ENCODE results near the gene FBXO27.

The FBXO27 gene

DNA sequence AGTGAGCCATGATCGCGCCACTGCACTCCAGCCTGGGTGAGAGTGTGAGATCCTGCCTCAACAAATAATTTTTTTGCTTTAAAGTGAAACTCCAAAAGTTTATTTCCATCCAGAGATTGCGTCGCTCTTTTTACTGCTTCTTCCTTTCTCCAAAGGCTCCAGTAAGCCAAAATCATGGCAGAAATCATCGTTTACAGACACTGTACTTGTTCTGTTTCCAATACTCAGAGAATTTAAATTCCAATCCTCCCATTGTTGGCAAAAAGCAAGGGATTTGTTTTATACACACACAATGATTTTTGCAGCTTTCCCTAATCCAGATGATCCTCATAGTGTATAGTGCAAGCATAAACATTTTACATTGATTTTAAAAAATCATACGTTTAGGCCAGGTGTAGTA is 15.3 kb downstream of the FBXO27 start:
- no peak overlapping the region for H3K4me2 ChIP-seq (ENCODE audit: low read length)
- H4K8ac ChIP-seq (ENCODE audit: low read depth, low read length), result no peak overlapping the region
- H3K4me3 ChIP-seq (ENCODE audit: low read depth, low read length), result no peak overlapping the region
- H2AFZ ChIP-seq (ENCODE audit: insufficient read depth, low read length, poor library complexity), result no peak overlapping the region
- H3K4me1 ChIP-seq (ENCODE audit: control insufficient read depth in 1 of 2, insufficient read depth in 2 of 2, low read length in 2 of 2), result no peaks in the 10 kb centered on the region
- H2AK5ac ChIP-seq (ENCODE audit: low read length), result no peak overlapping the region
- no peak overlapping the region for H3K14ac ChIP-seq (ENCODE audit: low read length)
- H3K79me1 ChIP-seq (ENCODE audit: low read length), result no peaks in the 10 kb centered on the region
- H2BK5ac ChIP-seq (ENCODE audit: low read depth, low read length, poor library complexity), result no peak overlapping the region
- no peaks in the 10 kb centered on the region for H3K79me2 ChIP-seq (ENCODE audit: control insufficient read depth, insufficient read depth, low read length, poor library complexity)
- no peaks in the 10 kb centered on the region for H3K27me3 ChIP-seq (ENCODE audit: insufficient read depth, low read length)
- no peak overlapping the region for H4K91ac ChIP-seq (ENCODE audit: low read depth, low read length)
- no peak overlapping the region for H2BK120ac ChIP-seq (ENCODE audit: insufficient read depth, low read length, poor library complexity)
- no peak overlapping the region for H2BK12ac ChIP-seq (ENCODE audit: low read length)
- no peak overlapping the region for H3K4ac ChIP-seq (ENCODE audit: low read depth, low read length)
- H3K27ac ChIP-seq (ENCODE audit: low read depth, low read length), result no peak overlapping the region
- H3K23ac ChIP-seq (ENCODE audit: low read length), result no peak overlapping the region
- H3K36me3 ChIP-seq (ENCODE audit: control insufficient read depth in 1 of 2, insufficient read depth in 2 of 2, low read length in 2 of 2), result no peaks in the 10 kb centered on the region
- no peak overlapping the region for H4K12ac ChIP-seq (ENCODE audit: low read depth, low read length)
- H3K9me3 ChIP-seq (ENCODE audit: insufficient read depth, low read depth, low read length), result peaks cover 2% of the 10 kb centered on the region
- H3K18ac ChIP-seq (ENCODE audit: low read length), result no peak overlapping the region
- H3K9ac ChIP-seq (ENCODE audit: low read length), result no peak overlapping the region
- WGBS (ENCODE audit: extremely low coverage, insufficient coverage, insufficient read length), result no CpG with 5 or more reads among the region's 6 CpGs
- no peak for DNase-seq

DNA sequence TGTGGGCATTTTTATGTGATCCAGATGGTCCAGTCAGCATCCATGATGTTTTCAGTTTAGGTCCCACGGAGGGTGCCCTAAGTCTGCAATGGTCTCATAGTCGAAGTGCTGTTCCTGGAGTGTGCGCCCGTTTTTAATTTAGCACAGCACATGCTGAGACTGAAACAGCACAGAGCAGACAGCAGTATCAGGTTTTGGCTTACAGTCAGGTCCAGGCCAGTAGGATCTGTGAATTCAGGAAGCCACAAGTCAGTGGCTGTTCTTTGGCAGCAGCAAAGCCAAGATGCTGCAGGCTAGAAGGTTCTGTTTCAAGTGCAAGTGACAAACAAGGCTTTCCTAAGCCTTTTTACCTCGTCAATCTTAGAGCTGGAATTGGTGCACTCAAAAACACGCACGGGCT is 18.3 kb downstream of the FBXO27 start:
- H4K8ac ChIP-seq (ENCODE audit: low read depth, low read length), result no peak overlapping the region
- no peaks in the 10 kb centered on the region for H3K4me1 ChIP-seq (ENCODE audit: control insufficient read depth in 1 of 2, insufficient read depth in 2 of 2, low read length in 2 of 2)
- H2AK5ac ChIP-seq (ENCODE audit: low read length), result no peak overlapping the region
- H3K9ac ChIP-seq (ENCODE audit: low read length), result no peak overlapping the region
- H2AFZ ChIP-seq (ENCODE audit: insufficient read depth, low read length, poor library complexity), result no peak overlapping the region
- H2BK120ac ChIP-seq (ENCODE audit: insufficient read depth, low read length, poor library complexity), result no peak overlapping the region
- no CpG with 5 or more reads among the region's 7 CpGs for WGBS (ENCODE audit: extremely low coverage, insufficient coverage, insufficient read length)
- H3K4me2 ChIP-seq (ENCODE audit: low read length), result no peak overlapping the region
- H4K12ac ChIP-seq (ENCODE audit: low read depth, low read length), result no peak overlapping the region
- peaks cover 2% of the 10 kb centered on the region for H3K9me3 ChIP-seq (ENCODE audit: insufficient read depth, low read depth, low read length)
- no peaks in the 10 kb centered on the region for H3K27me3 ChIP-seq (ENCODE audit: insufficient read depth, low read length)
- DNase-seq, result no peak
- no peak overlapping the region for H4K91ac ChIP-seq (ENCODE audit: low read depth, low read length)
- H3K18ac ChIP-seq (ENCODE audit: low read length), result no peak overlapping the region
- no peak overlapping the region for H2BK12ac ChIP-seq (ENCODE audit: low read length)
- no peaks in the 10 kb centered on the region for H3K79me1 ChIP-seq (ENCODE audit: low read length)
- H3K36me3 ChIP-seq (ENCODE audit: control insufficient read depth in 1 of 2, insufficient read depth in 2 of 2, low read length in 2 of 2), result no peaks in the 10 kb centered on the region
- no peaks in the 10 kb centered on the region for H3K79me2 ChIP-seq (ENCODE audit: control insufficient read depth, insufficient read depth, low read length, poor library complexity)
- no peak overlapping the region for H3K23ac ChIP-seq (ENCODE audit: low read length)
- no peak overlapping the region for H3K14ac ChIP-seq (ENCODE audit: low read length)
- H3K4ac ChIP-seq (ENCODE audit: low read depth, low read length), result no peak overlapping the region
- H3K4me3 ChIP-seq (ENCODE audit: low read depth, low read length), result no peak overlapping the region
- H3K27ac ChIP-seq (ENCODE audit: low read depth, low read length), result no peak overlapping the region
- no peak overlapping the region for H2BK5ac ChIP-seq (ENCODE audit: low read depth, low read length, poor library complexity)

DNA sequence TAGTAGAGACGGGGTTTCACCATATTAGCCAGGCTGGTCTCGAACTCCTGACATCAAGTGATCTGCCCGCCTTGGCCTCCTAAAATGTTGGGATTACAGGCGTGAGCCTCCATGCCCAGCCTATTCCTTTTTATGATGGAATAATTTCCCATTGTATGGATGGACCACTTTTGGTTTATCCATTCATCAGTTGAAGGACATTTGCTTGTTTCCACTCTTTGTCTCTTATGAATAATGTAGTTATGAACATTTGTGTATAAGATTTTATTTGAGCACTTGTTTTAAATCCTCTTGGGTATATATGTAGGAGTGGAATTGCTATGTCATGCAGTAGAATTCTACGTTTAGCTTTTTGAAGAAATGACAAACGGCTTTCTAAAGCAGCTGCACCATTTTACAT is 23.3 kb downstream of the FBXO27 start:
- no peaks in the 10 kb centered on the region for H3K27me3 ChIP-seq (ENCODE audit: insufficient read depth, low read length)
- no peak overlapping the region for H3K4me2 ChIP-seq (ENCODE audit: low read length)
- peaks cover 0 to 4% of the 10 kb centered on the region in 2 experiments for H3K4me1 ChIP-seq (ENCODE audit: control insufficient read depth in 1 of 2, insufficient read depth in 2 of 2, low read length in 2 of 2)
- no peak overlapping the region for H4K91ac ChIP-seq (ENCODE audit: low read depth, low read length)
- H2AFZ ChIP-seq (ENCODE audit: insufficient read depth, low read length, poor library complexity), result no peak overlapping the region
- H3K23ac ChIP-seq (ENCODE audit: low read length), result no peak overlapping the region
- no peak overlapping the region for H2AK5ac ChIP-seq (ENCODE audit: low read length)
- H2BK120ac ChIP-seq (ENCODE audit: insufficient read depth, low read length, poor library complexity), result no peak overlapping the region
- no peaks in the 10 kb centered on the region for H3K9me3 ChIP-seq (ENCODE audit: insufficient read depth, low read depth, low read length)
- no peak overlapping the region for H3K9ac ChIP-seq (ENCODE audit: low read length)
- no peak overlapping the region for H2BK5ac ChIP-seq (ENCODE audit: low read depth, low read length, poor library complexity)
- no peak for DNase-seq
- no peaks in the 10 kb centered on the region for H3K36me3 ChIP-seq (ENCODE audit: control insufficient read depth in 1 of 2, insufficient read depth in 2 of 2, low read length in 2 of 2)
- H4K8ac ChIP-seq (ENCODE audit: low read depth, low read length), result no peak overlapping the region
- no peak overlapping the region for H3K14ac ChIP-seq (ENCODE audit: low read length)
- H3K4me3 ChIP-seq (ENCODE audit: low read depth, low read length), result no peak overlapping the region
- no peak overlapping the region for H3K18ac ChIP-seq (ENCODE audit: low read length)
- WGBS (ENCODE audit: extremely low coverage, insufficient coverage, insufficient read length), result no CpG with 5 or more reads among the region's 6 CpGs
- H2BK12ac ChIP-seq (ENCODE audit: low read length), result no peak overlapping the region
- no peaks in the 10 kb centered on the region for H3K79me2 ChIP-seq (ENCODE audit: control insufficient read depth, insufficient read depth, low read length, poor library complexity)
- no peak overlapping the region for H3K27ac ChIP-seq (ENCODE audit: low read depth, low read length)
- H3K79me1 ChIP-seq (ENCODE audit: low read length), result no peaks in the 10 kb centered on the region
- H3K4ac ChIP-seq (ENCODE audit: low read depth, low read length), result no peak overlapping the region
- H4K12ac ChIP-seq (ENCODE audit: low read depth, low read length), result no peak overlapping the region

DNA sequence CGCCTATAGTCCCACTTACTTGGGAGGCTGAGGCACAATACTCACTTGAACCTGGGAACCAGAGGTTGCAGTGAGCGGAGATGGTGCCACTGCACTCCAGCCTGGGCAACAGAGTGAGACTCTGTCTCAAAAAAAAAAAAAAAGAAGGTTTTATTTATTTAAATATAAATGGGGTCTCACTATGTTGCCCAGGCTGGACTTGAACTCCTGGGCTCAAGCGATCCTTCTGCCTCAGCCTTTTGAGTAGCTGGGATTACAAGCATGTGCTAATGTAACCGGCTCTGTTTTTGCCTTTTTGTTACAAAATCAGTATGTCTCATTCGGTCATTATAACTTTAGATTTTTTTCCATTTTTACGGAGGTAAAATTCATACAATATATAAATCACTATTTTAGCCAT is 24.2 kb downstream of the FBXO27 start:
- Histone ChIP-seq H3K18ac (ENCODE audit: low read length) (no peak overlapping the region), H2BK120ac (ENCODE audit: insufficient read depth, low read length, poor library complexity) (no peak overlapping the region), H2BK12ac (ENCODE audit: low read length) (no peak overlapping the region), H4K8ac (ENCODE audit: low read depth, low read length) (no peak overlapping the region), H3K4ac (ENCODE audit: low read depth, low read length) (no peak overlapping the region), H3K27ac (ENCODE audit: low read depth, low read length) (no peak overlapping the region), H3K9me3 (ENCODE audit: insufficient read depth, low read depth, low read length) (no peaks in the 10 kb centered on the region), H4K12ac (ENCODE audit: low read depth, low read length) (no peak overlapping the region), H3K4me1 (ENCODE audit: control insufficient read depth in 1 of 2, insufficient read depth in 2 of 2, low read length in 2 of 2) (peaks cover 0 to 4% of the 10 kb centered on the region in 2 experiments), H3K79me1 (ENCODE audit: low read length) (no peaks in the 10 kb centered on the region), H2BK5ac (ENCODE audit: low read depth, low read length, poor library complexity) (no peak overlapping the region), H3K27me3 (ENCODE audit: insufficient read depth, low read length) (no peaks in the 10 kb centered on the region), H3K4me3 (ENCODE audit: low read depth, low read length) (no peak overlapping the region), H2AK5ac (ENCODE audit: low read length) (no peak overlapping the region), H3K9ac (ENCODE audit: low read length) (no peak overlapping the region), H3K79me2 (ENCODE audit: control insufficient read depth, insufficient read depth, low read length, poor library complexity) (no peaks in the 10 kb centered on the region), H3K4me2 (ENCODE audit: low read length) (no peak overlapping the region), H3K36me3 (ENCODE audit: control insufficient read depth in 1 of 2, insufficient read depth in 2 of 2, low read length in 2 of 2) (no peaks in the 10 kb centered on the region), H3K23ac (ENCODE audit: low read length) (no peak overlapping the region), H4K91ac (ENCODE audit: low read depth, low read length) (no peak overlapping the region), H3K14ac (ENCODE audit: low read length) (no peak overlapping the region), H2AFZ (ENCODE audit: insufficient read depth, low read length, poor library complexity) (no peak overlapping the region)
- DNase-seq, result no peak
- no CpG with 5 or more reads among the region's 6 CpGs for WGBS (ENCODE audit: extremely low coverage, insufficient coverage, insufficient read length)
